ENCODE measurements around the gene CSAD.
A peak's percentile ranks its signal among the peaks of the same experiment; 100 is the strongest.

The CSAD gene

DNA sequence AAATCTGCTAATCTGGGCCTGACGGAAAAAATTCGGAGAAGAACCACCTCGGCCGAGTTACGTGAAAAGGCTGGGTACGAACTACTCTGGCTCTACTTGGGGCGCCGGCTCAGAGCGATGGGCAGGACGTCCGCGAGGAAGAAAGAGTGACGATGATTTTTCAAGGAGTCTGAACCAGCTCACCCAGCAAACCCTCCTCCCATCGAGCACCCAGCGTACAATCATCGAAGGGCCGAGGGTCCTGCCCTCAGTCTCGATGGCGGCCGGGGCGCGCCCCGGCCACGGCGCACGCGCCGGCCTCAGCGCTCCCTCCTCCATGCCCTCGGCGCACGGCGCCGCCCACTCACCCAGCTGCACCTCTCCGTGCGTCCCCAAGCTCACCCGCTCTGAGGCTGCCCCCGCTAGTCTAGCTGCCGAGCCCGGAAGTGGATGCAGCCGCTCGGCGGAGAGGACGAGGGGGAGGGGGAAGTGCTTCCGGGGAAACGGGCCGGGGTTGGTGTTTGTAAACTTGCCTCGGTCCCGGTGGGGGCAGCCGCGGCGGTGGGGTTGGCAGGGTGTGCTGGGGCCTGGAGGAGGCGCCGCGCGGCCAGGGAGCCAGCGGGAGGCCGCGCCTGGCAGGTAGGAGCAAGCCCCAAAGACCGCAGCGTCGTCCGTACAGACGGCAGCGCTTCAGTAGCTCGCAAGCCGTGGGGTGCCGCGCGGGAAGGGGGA, at the start of gene CSAD, which contains the start of gene ZNF740:
Gene CSAD (minus strand): TSS at position 706 of the 711 bp plus-strand sequence. CDS start 7,455 bp downstream, outside the sequence.
Gene ZNF740 (plus strand): TSS at position 503 of the 711 bp plus-strand sequence. CDS start 1,262 bp downstream, outside the sequence.
- DNase-seq (ENCODE audit: insufficient read length, low spot score) (peak; percentile 99), FAIRE-seq (peak; percentile 92)

GRCh38 chr12:53230108-53230845, 49.6 kb upstream of the CSAD start:
- no peak for DNase-seq (ENCODE audit: insufficient read length, low spot score)
- peak; percentile 20 for FAIRE-seq

DNA sequence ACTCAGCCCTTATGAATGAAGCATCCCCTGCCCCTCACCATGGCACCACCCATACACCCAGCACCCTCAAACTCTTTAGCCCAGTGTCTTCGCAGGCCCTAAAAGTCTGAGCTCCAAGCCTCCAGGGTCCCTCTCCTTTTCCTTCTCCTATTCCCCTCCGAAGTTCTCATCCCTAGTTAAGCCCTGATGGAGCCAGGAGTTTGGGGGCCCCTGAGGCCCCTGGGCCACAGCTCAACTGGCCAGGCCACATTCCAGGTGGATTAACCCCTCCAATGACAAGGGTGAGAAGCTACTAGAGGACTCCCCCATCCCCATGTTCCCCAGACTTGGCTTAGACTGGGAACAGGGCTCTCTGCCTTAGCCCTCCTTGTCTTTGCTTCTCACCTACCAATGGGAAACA, 48.7 kb upstream of the CSAD start:
- FAIRE-seq (no peak), DNase-seq (ENCODE audit: insufficient read length, low spot score) (no peak)

- DNase-seq (ENCODE audit: insufficient read length, low spot score), result no peak
- FAIRE-seq, result no peak
Measured at GRCh38 chr12:53227836-53228235, 47.1 kb upstream of the CSAD start.

DNA sequence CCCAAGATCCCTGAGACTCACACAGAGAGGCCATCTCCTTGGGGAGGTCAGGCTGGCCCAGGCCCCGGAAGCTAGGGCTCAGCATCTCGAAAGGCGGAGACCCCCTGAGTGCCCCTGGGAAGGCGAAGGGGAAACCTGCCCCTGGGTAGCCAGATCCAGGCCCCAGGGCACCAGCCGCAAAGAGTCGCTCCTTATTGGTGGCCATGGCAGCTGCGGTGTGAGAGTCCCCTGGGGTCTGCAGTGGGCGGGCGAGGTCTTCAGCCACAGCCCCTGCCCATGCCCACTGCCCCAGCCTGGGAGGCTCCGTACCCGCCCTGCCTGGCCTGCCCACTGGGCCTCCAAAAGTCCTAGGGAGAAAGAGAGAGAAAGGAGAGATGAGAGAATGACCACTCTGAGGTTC, 46.6 kb upstream of the CSAD start:
- no peak for FAIRE-seq

GRCh38 chr12:53226815-53227214, 46.1 kb upstream of the CSAD start:
- no peak for DNase-seq (ENCODE audit: insufficient read length, low spot score)
- no peak for FAIRE-seq

More for the DNA sequence above, 46.6 kb upstream of the CSAD start:
- no peak for DNase-seq (ENCODE audit: insufficient read length, low spot score)

DNA sequence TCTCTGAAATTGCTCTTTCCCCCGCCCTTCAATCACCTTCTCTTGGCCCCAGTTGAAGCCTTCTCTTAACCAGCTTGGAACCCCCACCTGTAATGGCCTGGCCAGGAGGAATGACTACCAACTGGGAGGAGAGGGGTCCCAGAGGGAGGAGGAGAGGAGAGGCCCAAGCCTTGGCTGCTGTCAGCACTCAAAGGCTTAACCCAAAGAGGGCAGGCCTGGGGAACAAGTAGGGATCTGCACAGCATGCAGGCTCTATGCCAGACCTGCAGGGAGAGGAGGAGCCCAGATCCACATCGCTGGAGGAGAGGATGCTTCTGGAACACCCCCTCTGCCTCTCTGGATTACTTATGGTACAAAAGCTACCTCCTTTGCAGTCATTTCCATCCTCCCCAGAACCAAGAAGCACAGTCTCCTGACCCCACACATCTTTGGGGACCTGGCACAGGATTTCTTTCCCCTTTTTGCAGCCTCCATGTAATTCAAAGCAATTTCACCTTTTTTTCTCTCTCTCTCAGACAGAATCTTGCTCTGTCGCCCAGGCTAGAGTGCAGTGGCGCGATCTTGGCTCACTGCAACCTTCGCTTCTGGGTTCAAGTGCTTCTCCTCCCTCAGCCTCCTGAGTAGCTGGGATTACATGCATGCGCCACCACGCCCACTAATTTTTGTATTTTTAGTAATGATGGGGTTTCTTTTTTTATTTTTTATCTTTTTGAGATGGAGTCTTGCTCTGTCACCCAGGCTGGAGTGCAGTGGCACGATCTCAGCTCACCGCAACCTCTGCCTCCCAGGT, 45.1 kb upstream of the CSAD start:
- FAIRE-seq, result no peak
- no peak for DNase-seq (ENCODE audit: insufficient read length, low spot score)

- no peak for FAIRE-seq
- DNase-seq (ENCODE audit: insufficient read length, low spot score), result no peak
Measured at GRCh38 chr12:53224897-53225634, 44.3 kb upstream of the CSAD start.

- no peak for DNase-seq (ENCODE audit: insufficient read length, low spot score)
- no peak for FAIRE-seq
Measured at GRCh38 chr12:53224061-53224896, 43.6 kb upstream of the CSAD start.

DNA sequence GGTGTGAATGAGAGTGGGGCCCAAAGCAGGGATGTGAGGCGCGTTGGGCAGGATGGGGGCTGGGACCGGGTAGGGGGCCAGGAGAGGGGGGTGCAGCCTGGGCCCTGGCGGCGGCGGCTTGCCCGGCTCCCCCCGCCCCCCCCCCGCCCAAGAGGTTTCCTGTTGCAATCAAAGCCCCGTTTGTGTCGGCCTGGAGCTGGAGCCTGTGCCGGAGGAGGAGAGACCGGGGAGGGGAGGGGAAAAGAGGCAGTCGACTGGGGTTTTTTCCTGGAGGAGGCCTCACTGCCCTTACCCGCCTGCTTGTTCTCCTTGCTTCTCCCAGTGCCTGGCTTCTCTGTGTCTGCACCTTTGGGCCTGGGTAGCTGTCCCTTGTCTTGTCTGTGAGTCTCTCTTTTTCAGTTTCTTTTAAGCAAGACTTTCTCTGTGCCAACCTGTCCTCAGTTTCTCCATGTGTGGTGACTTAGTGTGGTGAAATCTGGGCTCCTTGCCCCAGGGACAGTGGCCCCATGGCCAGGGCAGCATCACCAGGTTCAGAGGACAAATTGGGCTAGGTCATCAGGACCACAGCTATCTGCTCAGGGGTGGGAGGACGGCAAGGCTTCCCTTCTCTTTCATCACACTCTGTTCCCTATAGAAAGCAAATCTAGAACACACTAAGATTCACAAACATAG, 42.8 kb upstream of the CSAD start:
- FAIRE-seq (no peak), DNase-seq (ENCODE audit: insufficient read length, low spot score) (no peak)

DNA sequence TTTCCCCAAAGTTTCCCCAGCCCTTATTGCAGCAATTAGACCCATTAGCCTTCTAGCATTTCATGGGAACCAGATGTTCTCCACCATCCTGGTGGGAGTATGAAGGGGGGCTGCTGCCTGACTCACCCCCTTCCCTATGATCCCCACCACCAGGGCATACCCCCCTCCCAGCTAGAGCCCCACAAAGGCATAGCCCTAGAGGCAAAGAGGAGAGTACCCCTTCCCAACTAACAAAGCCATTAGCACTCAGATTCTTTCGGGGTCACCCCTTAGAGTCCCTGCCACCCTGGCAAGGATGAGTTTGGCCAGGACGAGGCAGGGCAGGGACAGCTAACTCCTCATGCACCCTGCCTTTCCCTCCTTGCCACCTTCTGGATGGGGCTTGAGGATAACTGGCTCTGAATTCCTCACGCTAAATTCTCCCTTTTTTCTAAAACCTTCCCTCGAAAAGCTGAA, 42.1 kb upstream of the CSAD start:
- FAIRE-seq (no peak), DNase-seq (ENCODE audit: insufficient read length, low spot score) (no peak)

- DNase-seq (ENCODE audit: insufficient read length, low spot score) (no peak), FAIRE-seq (no peak)
Measured at GRCh38 chr12:53222170-53222721, 41.5 kb upstream of the CSAD start.

DNA sequence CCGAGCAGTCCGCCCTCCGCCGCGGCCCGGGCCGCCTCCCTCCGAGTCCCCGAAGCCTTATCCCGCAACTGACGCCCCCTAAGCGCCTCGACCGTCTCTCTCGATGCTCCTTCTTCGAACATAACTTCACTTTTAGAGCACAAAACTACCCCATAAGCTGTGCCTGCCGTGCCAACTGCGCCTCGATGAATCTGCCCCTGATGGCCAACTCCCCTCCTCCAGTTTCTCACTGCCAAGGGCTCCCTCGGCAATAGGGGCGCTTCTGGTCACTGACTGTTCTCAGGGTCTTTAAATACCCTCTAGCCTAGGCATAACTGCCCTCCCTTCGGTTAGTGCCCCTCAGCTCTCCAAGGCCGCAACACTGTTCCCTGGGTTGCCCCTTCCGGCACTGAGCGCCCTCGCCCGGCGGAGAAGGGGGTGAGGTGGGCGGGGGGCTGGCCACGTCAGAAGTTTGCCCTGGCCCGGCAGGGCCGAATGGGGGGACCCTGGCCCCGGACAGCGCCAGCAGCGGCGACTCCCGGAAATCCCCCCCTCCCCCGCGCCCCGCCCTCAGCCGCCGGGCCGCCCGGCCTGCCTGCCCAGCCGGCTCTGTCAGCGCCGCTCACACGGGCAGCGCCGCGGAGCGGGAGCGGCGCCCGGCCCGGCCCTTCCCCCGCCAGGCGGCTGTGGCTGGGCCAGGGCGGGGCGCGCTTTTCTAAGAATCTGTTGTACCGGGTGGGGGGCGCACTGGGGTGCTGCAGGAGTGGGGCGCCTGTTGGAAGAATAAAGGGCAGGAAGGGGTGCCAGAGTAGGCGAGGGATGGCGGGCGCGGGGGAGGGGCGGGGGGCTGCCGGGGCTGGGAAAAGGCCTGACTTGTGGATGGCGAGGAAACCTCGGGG, 40.7 kb upstream of the CSAD start:
- DNase-seq (ENCODE audit: insufficient read length, low spot score) (peak; percentile 77), FAIRE-seq (no peak)

DNA sequence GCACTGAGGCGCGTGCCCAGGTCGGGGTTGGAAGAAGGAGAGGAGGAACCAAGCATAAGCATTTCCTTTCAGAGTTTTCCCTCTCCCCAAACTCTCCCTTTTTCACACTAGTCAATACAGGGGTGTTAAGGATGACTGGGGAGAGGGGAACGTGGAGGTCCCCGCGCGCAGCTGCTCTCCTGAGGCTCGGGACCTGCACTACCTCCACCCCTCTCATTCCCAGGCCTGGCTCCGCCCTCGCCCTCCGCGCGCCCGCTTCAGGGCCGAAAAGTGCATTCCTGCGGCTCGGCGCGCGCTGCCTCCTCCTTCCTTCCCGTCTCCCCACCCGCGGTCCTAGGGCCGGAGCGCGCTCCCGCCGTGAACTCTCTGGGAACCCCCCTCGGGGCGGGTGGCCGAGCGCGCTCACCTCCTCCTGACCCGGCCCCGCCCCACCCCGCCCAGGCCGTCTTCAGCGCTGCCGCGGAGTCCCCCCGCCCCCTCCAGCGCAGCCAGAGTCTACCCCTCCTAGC, 40.0 kb upstream of the CSAD start:
- DNase-seq (ENCODE audit: insufficient read length, low spot score) (peak; percentile 95), FAIRE-seq (no peak)

- DNase-seq (ENCODE audit: insufficient read length, low spot score) (peak; percentile 56), FAIRE-seq (peak; percentile 67)
Measured at GRCh38 chr12:53219956-53220693, 39.4 kb upstream of the CSAD start.

DNA sequence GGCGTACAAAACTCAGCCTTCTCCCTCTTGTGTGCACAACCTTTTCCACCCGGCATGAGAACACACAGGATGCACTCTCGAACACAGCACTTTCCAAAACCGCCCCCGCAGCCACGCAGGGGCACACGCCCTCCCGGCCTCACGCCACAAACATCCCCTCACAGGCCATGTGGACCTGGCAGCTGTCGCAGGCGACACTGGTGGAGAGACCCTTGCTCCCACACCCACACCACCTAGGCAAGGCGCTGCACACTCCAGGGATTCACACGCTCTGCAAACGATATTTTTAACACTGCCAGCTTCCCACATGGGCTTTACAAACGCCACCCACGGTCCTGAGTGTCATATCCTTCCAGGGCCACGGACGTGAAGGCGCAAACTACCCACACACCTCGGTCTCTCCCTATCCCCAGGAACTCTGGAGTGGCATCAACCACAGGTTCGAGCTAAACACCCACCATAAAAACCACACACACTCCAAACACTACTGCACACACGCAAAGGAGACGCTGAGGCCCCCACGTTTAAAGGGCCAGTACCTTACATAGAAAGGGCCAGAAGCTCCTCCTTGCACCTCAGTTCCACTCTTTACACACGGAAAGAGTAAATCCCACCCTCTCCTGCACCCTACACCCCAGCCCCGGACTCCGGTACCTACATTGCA, 38.7 kb upstream of the CSAD start:
- DNase-seq (ENCODE audit: insufficient read length, low spot score), result no peak
- FAIRE-seq, result no peak

Data from HTR-8/SVneo (cell line).